LNCaP clone FGC (cell line): ENCODE measurements around the gene CDK6.

Source experiments
- DNase-seq: peaks from one replicate; pipeline ENCODE4 v3.0.0-alpha.2; 2011; ENCODE audit warnings: low read depth
- H3K4me3 ChIP-seq: 2 replicates; pipeline ENCODE4 v1.5.1; 2011; ENCODE audit warnings: mild to moderate bottlenecking, low read depth, low read length, control low read depth
- CTCF ChIP-seq: IDR thresholded peaks from 2 replicates; pipeline ENCODE4 v1.5.1; 2012; ENCODE audit warnings: mild to moderate bottlenecking; ENCODE audit not compliant: control insufficient read depth, insufficient read depth; ENCODE audit errors: extremely low read depth

The CDK6 gene

GRCh38 chr7:92714767-92715166, 121.6 kb downstream of the CDK6 start:
- no peak for TF ChIP-seq CTCF
- no peak for DNase-seq
- no peak overlapping the region for H3K4me3 ChIP-seq

GRCh38 chr7:92714280-92714679, 122.1 kb downstream of the CDK6 start:
- no peak overlapping the region for H3K4me3 ChIP-seq
- no peak for DNase-seq
- no peak for TF ChIP-seq CTCF

GRCh38 chr7:92709912-92710311, 126.5 kb downstream of the CDK6 start:
- TF ChIP-seq CTCF: no peak
- DNase-seq: no peak
- H3K4me3 ChIP-seq: no peak overlapping the region

- no peak overlapping the region for H3K4me3 ChIP-seq
- TF ChIP-seq CTCF: no peak
- DNase-seq: no peak
Measured at GRCh38 chr7:92709150-92709549, 127.2 kb downstream of the CDK6 start.

GRCh38 chr7:92708111-92709042, 128.0 kb downstream of the CDK6 start:
- no peak overlapping the region for H3K4me3 ChIP-seq
- no peak for DNase-seq
- no peak for TF ChIP-seq CTCF

GRCh38 chr7:92707435-92707834, 128.9 kb downstream of the CDK6 start:
- no peak for DNase-seq
- no peak overlapping the region for H3K4me3 ChIP-seq
- no peak for TF ChIP-seq CTCF

GRCh38 chr7:92706563-92706962, 129.8 kb downstream of the CDK6 start:
- H3K4me3 ChIP-seq: no peak overlapping the region
- TF ChIP-seq CTCF: no peak
- DNase-seq: no peak
